Panc1 (cell line): ENCODE measurements around the gene GRM7. TPM values are rescaled to one million over a fixed set of nuclear protein-coding genes. Genes with fewer than 3 reads are reported as not detected.

Experiments used
- ATAC-seq: fragments of 200-7000 bp; cut with Tn5 transposase; 2 replicates; pipeline ENCODE4 v1.9.1; 2020; ENCODE audit warnings: mild to moderate bottlenecking, moderate library complexity
- BruUV-seq: library from RNA; stranded (reverse); fragments of 400-500 nt; replicated peaks from 2 replicates; lab custom pipeline; 2021; lab: Mats Ljungman, UMichigan
- CTCF ChIA-PET: fragments of 300-600 bp; sonication (Branson Sonifier 250); formaldehyde crosslinking; loops from one replicate; lab custom pipeline; 2022; ENCODE audit warnings: antibody characterized with exemption; lab: Charles Lee
- POLR2A ChIA-PET: fragments of 300-600 bp; sonication (Branson Sonifier 250); formaldehyde crosslinking; loops from one replicate; lab custom pipeline; 2022; ENCODE audit warnings: antibody characterized with exemption; lab: Charles Lee
- DNase-seq: peaks from one replicate; pipeline ENCODE4 v3.0.0-alpha.2; 2010; ENCODE audit warnings: low read depth, low spot score
- H3K27ac ChIP-seq: 2 replicates; pipeline ENCODE4 v1.5.1; 2011; ENCODE audit warnings: mild to moderate bottlenecking, low read length, inconsistent platforms
- H3K27me3 ChIP-seq: fragments of 200-500 bp; sonication (Bioruptor generic); 2 replicates; pipeline ENCODE4 v1.6.0; 2014; ENCODE audit warnings: low read length, inconsistent platforms; ENCODE audit not compliant: control insufficient read depth, insufficient read depth
- H3K36me3 ChIP-seq: fragments of 200-500 bp; sonication (Bioruptor generic); 2 replicates; pipeline ENCODE4 v1.5.1; 2014; ENCODE audit warnings: inconsistent platforms, mild to moderate bottlenecking, low read length, moderate library complexity; ENCODE audit not compliant: control insufficient read depth, insufficient read depth
- H3K4me1 ChIP-seq: 2 replicates; pipeline ENCODE4 v1.5.1; 2011; ENCODE audit warnings: inconsistent platforms, mild to moderate bottlenecking, low read length, moderate library complexity; ENCODE audit not compliant: control insufficient read depth, insufficient read depth
- H3K4me3 ChIP-seq, 2 experiments: 2 replicates each; pipeline ENCODE4 v1.5.1; 2011 to 2012; ENCODE audit warnings: low read depth in 2 of 2, low read length in 2 of 2, mild to moderate bottlenecking in 2 of 2, inconsistent platforms in 1 of 2, moderate library complexity in 1 of 2
- H3K9me3 ChIP-seq: fragments of 200-500 bp; sonication (Bioruptor generic); 2 replicates; pipeline ENCODE4 v1.5.1; 2014; ENCODE audit warnings: low read depth, mild to moderate bottlenecking, inconsistent platforms, low read length, moderate library complexity; ENCODE audit not compliant: control insufficient read depth, insufficient read depth
- CTCF ChIP-seq: fragments of 450-650 bp; IDR thresholded peaks from 2 replicates; pipeline ENCODE4 v1.5.1; 2017; ENCODE audit warnings: mild to moderate bottlenecking
- POLR2AphosphoS5 ChIP-seq: IDR thresholded peaks from 2 replicates; pipeline ENCODE4 v1.6.1; 2012; ENCODE audit warnings: mild to moderate bottlenecking, low read depth, low read length, moderate library complexity
- REST ChIP-seq, 2 experiments: IDR thresholded peaks; 2 replicates each; pipeline ENCODE4 v1.6.1; 2011 to 2012; ENCODE audit warnings: low read depth in 2 of 2, control low read depth in 1 of 2, low read length in 1 of 2, mild to moderate bottlenecking in 1 of 2, moderate library complexity in 1 of 2; ENCODE audit not compliant: insufficient read depth in 1 of 2
- SIN3A ChIP-seq: IDR thresholded peaks from 2 replicates; pipeline ENCODE4 v1.6.1; 2012; ENCODE audit warnings: low read depth, mild to moderate bottlenecking, low read length, moderate library complexity, borderline replicate concordance; ENCODE audit not compliant: insufficient read depth
- TCF7L2 ChIP-seq: IDR thresholded peaks from 2 replicates; pipeline ENCODE4 v1.6.1; 2011; ENCODE audit warnings: mild to moderate bottlenecking, low read depth, low read length, inconsistent platforms
- in situ Hi-C: cut with HindIII; loops from 2 replicates; pipeline ENCODE4 v1.10.0; 2016; ENCODE audit warnings: low sequenced_read_pairs, low pct_unique_long_range_greater_than_20kb
- intact Hi-C: fragments of 100-400 bp; cut with micrococcal nuclease; formaldehyde crosslinking; loops from one replicate; pipeline ENCODE4 v1.10.0; 2022; ENCODE audit not compliant: unreplicated experiment
- total RNA-seq: library from RNA; stranded (reverse); gene quantifications from one replicate; pipeline ENCODE4 v1.2.1, GENCODE V29; 2021; ENCODE audit not compliant: unreplicated experiment

Gene GRM7
- total RNA-seq, 1 experiment from 2014 or later: not detected

- BruUV-seq: no TSS peak
- DNase-seq (no peak), ATAC-seq (no peak)
- no peaks in the 10 kb centered on the region for H3K9me3 ChIP-seq
- intact Hi-C loops: no loop called here
- CTCF ChIA-PET: no interaction called here
- H3K4me1 ChIP-seq: no peaks in the 10 kb centered on the region
- POLR2A ChIA-PET: no interaction called here
- no peak overlapping the region for H3K4me3 ChIP-seq
- H3K27ac ChIP-seq: no peak overlapping the region
- in situ Hi-C loops: no loop called here
- peak; percentile 8; the same call in 1 of the 2 replicates for TF ChIP-seq CTCF
- TF ChIP-seq REST (IDR thresholded peaks at IDR 0.05; ENCODE audit: insufficient read depth in 1 of 2, low read depth in 2 of 2, low read length in 1 of 2): no peak
- H3K27me3 ChIP-seq: no peaks in the 10 kb centered on the region
- no peaks in the 10 kb centered on the region for H3K36me3 ChIP-seq
Observed at GRCh38 chr3:7075901-7076300, 215.0 kb downstream of the GRM7 start.

GRCh38 chr3:7082244-7082643 is 221.3 kb downstream of the GRM7 start:
- intact Hi-C loops (no loop called here), in situ Hi-C loops (no loop called here)
- H3K4me3 ChIP-seq: no peak overlapping the region
- TF ChIP-seq POLR2AphosphoS5: no peak
- TF ChIP-seq CTCF: no peak
- no peak for TF ChIP-seq SIN3A
- no peak for TF ChIP-seq REST (IDR thresholded peaks at IDR 0.05; ENCODE audit: insufficient read depth in 1 of 2, low read depth in 2 of 2, low read length in 1 of 2)
- no peak for TF ChIP-seq TCF7L2
- no peaks in the 10 kb centered on the region for H3K9me3 ChIP-seq
- no TSS peak for BruUV-seq
- no peak overlapping the region for H3K27ac ChIP-seq
- ChIA-PET POLR2A (no interaction called here), CTCF (no interaction called here)
- H3K4me1 ChIP-seq: no peaks in the 10 kb centered on the region
- ATAC-seq (no peak), DNase-seq (no peak)
- no peaks in the 10 kb centered on the region for H3K36me3 ChIP-seq
- H3K27me3 ChIP-seq: no peaks in the 10 kb centered on the region
